ENCODE data around the gene ALDH1A1.

- no peak for TF ChIP-seq POLR2A (IDR thresholded peaks at IDR 0.05; ENCODE audit: extremely low read depth, insufficient read length)
- TF ChIP-seq CTCF (IDR thresholded peaks at IDR 0.05; ENCODE audit: low read depth, low read length): no peak
Measured at GRCh38 chr9:72974501-72974900, 21.6 kb upstream of the ALDH1A1 start.

All from NB4 (cell line).